Skeletal muscle tissue (tissue), 4 donors: ENCODE results near the gene TRPM3. TPM values are rescaled to one million over a fixed set of nuclear protein-coding genes. Genes with fewer than 3 reads are reported as not detected.

Experiments used
- H3K27ac ChIP-seq: one replicate; pipeline ENCODE4 v1.7.0; 2013; ENCODE audit warnings: mild to moderate bottlenecking, low read depth, low read length, inconsistent platforms
- H3K27me3 ChIP-seq, 3 donors: one replicate each; pipeline ENCODE4 v1.7.0; 2013; ENCODE audit warnings: low read length in 3 of 3; ENCODE audit not compliant: control insufficient read depth in 3 of 3, insufficient read depth in 3 of 3
- H3K36me3 ChIP-seq, 3 donors: one replicate each; pipeline ENCODE4 v1.7.0; 2013; ENCODE audit warnings: low read length in 3 of 3; ENCODE audit not compliant: control insufficient read depth in 3 of 3, insufficient read depth in 3 of 3
- H3K4me1 ChIP-seq, 3 donors: one replicate each; pipeline ENCODE4 v1.7.0; 2013; ENCODE audit warnings: low read length in 3 of 3, mild to moderate bottlenecking in 3 of 3; ENCODE audit not compliant: control insufficient read depth in 3 of 3, insufficient read depth in 3 of 3
- H3K4me3 ChIP-seq, 3 donors: one replicate each; pipeline ENCODE4 v1.7.0; 2013; ENCODE audit warnings: low read length in 3 of 3
- H3K9ac ChIP-seq, 3 donors: one replicate each; pipeline ENCODE4 v1.7.0; 2013; ENCODE audit warnings: low read length in 3 of 3, mild to moderate bottlenecking in 3 of 3, moderate library complexity in 2 of 3, low read depth in 1 of 3
- H3K9me3 ChIP-seq, 3 donors: one replicate each; pipeline ENCODE4 v1.7.0; 2013; ENCODE audit warnings: low read length in 3 of 3; ENCODE audit not compliant: control insufficient read depth in 3 of 3
- total RNA-seq: library from RNA; depleted of rRNA; stranded (reverse); fragments of >200 nt; gene quantifications from one replicate; pipeline ENCODE4 v1.2.3, GENCODE V29; 2014
- donor health status: Osteomylitis.

TRPM3 gene
- total RNA-seq, 1 donor from 2014 or later: 1.6 TPM

DNA sequence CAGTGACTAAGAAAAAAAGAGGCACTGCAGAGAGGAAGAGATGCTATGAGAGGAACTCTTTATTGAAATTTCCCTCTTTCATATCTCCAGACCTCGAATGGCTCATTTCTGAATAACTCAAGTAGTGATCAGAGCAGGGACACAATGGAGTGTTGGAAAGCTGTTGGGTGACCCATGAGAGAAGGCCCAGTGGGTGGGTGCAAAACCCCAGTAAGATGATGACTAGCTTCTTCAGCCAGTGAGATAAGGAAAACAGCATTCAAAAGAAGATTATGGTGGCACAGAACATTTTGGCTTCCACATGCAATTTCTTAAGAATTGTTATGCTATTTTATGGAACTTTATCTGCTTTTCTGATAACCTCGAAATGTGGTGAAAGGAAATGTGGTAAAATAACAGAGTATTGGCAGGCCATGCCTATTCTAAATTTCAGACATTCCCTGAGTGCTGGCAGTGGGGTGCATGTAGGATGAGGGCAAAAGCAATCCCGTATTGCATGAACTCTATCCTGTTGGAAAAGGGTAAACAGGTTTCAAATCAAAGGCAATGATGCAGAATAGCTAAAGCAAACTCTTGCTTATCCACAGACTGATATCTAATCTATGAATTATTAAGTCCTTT is 579.0 kb downstream of the TRPM3 start:
- Histone ChIP-seq H3K27ac (no peak overlapping the region), H3K9me3 (no peaks in the 10 kb centered on the region), H3K4me3 (no peak overlapping the region), H3K36me3 (no peaks in the 10 kb centered on the region), H3K27me3 (no peaks in the 10 kb centered on the region), H3K4me1 (peaks cover 0 to 3% (median 0%) of the 10 kb centered on the region in 3 donors), H3K9ac (no peak overlapping the region)

DNA sequence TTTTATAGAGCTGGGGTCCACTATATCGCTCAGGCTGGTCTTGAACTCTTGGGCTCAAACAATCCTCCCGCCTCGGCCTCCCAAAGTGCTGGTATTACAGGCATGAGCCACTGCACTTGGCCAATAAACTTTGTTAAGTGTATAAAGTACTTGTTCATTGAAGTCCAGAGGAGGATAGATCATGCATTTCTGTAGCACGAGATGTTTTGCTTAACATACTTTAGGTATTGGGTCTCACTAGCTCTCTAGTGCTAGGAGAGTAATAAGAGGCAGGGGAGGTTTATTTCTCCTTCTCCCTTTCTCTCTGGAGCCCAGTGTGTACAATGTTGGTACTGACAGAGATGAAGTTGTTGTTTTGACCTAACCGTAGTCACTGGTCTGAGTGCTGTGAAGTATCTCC is 581.4 kb downstream of the TRPM3 start:
- peaks cover 0 to 3% (median 0%) of the 10 kb centered on the region in 3 donors for H3K4me1 ChIP-seq
- H3K4me3 ChIP-seq: no peak overlapping the region
- no peak overlapping the region for H3K27ac ChIP-seq
- H3K27me3 ChIP-seq: no peaks in the 10 kb centered on the region
- no peaks in the 10 kb centered on the region for H3K36me3 ChIP-seq
- no peak overlapping the region for H3K9ac ChIP-seq
- no peaks in the 10 kb centered on the region for H3K9me3 ChIP-seq

DNA sequence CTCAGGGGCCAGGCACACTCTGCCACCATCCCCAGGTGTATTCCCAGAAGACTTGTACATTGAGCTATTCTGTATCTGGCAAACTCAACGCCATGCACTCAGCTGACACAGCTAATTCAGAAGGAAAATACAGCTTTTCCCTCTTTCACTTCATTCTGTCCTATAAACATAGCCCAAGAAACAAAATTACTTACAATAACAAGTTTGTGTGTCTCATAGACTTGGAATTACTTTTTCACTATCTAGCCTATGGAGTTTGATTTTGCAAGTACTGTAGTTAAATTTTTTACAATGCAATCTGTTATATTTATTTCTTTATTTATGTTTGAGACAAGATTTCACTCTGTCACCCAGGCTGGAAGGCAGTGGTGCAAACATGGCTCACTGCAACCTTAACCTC is 581.9 kb downstream of the TRPM3 start:
- no peak overlapping the region for H3K9ac ChIP-seq
- H3K4me1 ChIP-seq: peaks cover 0 to 3% (median 0%) of the 10 kb centered on the region in 3 donors
- no peak overlapping the region for H3K4me3 ChIP-seq
- no peak overlapping the region for H3K27ac ChIP-seq
- H3K9me3 ChIP-seq: no peaks in the 10 kb centered on the region
- H3K27me3 ChIP-seq: no peaks in the 10 kb centered on the region
- no peaks in the 10 kb centered on the region for H3K36me3 ChIP-seq

DNA sequence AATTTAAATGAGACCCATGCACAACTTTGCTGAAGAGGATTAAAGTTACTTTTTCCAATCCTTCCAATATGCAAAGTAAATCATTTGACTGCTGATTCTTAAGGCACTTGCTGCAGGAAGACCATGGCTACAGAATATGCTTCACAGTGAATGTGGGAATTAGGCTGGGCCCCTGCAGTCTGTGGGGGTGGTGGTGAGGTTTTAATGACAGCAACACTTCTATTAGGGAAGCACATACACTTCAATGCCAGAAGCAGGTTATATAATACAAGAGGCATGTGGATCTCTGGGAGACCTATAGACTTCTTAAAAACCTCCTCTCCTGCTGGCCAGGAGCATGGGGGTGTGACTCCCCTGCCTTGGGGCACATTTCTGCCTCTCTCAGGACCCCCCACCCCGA is 582.4 kb downstream of the TRPM3 start:
- no peak overlapping the region for H3K9ac ChIP-seq
- H3K27me3 ChIP-seq: no peaks in the 10 kb centered on the region
- peaks cover 0 to 3% (median 0%) of the 10 kb centered on the region in 3 donors for H3K4me1 ChIP-seq
- no peak overlapping the region for H3K27ac ChIP-seq
- H3K9me3 ChIP-seq: no peaks in the 10 kb centered on the region
- H3K4me3 ChIP-seq: no peak overlapping the region
- no peaks in the 10 kb centered on the region for H3K36me3 ChIP-seq

DNA sequence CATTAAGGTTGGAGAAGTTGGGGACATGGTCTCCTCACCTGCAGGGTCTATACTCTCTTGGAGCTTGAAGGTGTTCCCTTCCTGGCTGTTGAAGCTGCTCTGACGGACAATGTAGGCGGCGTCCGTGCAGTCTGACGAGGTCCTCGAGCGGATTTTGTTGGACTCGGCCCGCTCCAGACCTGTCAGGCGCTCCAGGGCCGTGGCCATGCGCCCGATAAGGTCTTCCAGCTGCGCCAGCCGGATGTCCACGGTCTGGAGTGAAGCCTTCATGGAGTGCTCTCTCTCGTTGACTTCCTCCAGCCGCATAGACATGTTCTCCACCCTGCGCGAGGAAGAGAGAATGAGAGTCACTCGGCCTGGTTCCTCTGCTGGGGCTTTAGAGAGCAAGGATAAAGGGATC is 584.3 kb downstream of the TRPM3 start:
- no peaks in the 10 kb centered on the region for H3K9me3 ChIP-seq
- H3K36me3 ChIP-seq: no peaks in the 10 kb centered on the region
- H3K4me3 ChIP-seq: no peak overlapping the region
- H3K4me1 ChIP-seq: peaks cover 0 to 3% (median 0%) of the 10 kb centered on the region in 3 donors
- no peaks in the 10 kb centered on the region for H3K27me3 ChIP-seq
- H3K9ac ChIP-seq: no peak overlapping the region
- no peak overlapping the region for H3K27ac ChIP-seq

DNA sequence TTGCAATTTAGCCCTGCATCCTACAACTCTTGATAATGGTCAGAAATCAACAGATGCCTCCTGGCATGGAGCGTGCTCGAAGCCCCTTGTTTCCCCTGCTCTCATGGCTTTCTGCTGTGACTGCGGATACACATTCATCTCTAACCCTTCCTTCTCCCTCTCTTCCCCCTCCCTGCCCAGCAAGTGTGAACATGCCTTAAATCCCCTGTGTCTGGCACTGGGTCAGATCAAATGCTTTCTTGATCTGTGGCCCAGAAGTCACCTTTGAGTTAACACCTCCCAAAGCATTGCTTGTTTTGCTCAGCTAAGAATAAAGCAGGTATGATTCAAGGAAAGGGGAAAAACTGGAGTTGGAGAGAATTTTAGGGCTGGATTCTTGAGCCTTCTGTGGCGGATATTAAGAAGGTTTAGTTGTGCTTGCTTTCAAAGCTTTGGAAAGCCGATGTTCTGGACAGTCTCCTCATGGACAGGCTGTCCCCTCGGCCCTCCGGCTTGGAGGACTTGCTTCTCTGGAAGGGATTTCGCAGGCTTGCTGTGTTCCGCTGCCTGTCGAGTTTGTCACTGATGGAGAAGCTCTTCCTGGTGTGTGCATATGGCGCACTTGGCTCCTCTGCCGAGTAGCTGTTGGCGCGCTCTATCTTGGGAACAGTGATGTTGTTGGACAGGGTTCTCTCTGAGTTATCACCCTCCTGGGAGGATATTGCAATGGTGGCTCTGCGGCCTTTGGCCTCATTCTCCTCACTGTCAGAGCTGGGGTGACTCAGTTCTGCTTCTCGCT is 585.7 kb downstream of the TRPM3 start:
- no peak overlapping the region for H3K9ac ChIP-seq
- peaks cover 0 to 3% (median 0%) of the 10 kb centered on the region in 3 donors for H3K4me1 ChIP-seq
- H3K9me3 ChIP-seq: no peaks in the 10 kb centered on the region
- no peak overlapping the region for H3K27ac ChIP-seq
- no peaks in the 10 kb centered on the region for H3K36me3 ChIP-seq
- no peaks in the 10 kb centered on the region for H3K27me3 ChIP-seq
- no peak overlapping the region for H3K4me3 ChIP-seq

DNA sequence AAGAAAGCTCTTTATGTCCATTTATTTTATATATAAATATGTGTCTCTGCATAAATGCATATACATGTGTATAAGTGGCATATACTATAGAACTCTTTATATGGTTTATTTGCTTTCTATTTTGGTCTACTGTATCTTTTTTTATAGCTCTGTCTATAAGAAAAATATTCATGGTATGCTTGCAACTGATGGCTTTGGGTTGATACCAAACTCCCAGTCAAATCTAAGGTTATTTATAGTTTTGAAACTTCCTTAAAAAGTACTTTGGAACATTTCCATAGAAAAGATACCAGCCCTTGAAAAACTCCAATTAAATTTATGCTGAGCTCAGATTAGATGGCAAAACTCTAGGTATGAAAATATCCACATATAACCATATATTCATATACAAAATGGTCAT is 587.0 kb downstream of the TRPM3 start:
- no peak overlapping the region for H3K9ac ChIP-seq
- H3K4me1 ChIP-seq: peaks cover 0 to 3% (median 0%) of the 10 kb centered on the region in 3 donors
- H3K9me3 ChIP-seq: no peaks in the 10 kb centered on the region
- H3K27me3 ChIP-seq: no peaks in the 10 kb centered on the region
- H3K4me3 ChIP-seq: no peak overlapping the region
- no peaks in the 10 kb centered on the region for H3K36me3 ChIP-seq
- no peak overlapping the region for H3K27ac ChIP-seq

DNA sequence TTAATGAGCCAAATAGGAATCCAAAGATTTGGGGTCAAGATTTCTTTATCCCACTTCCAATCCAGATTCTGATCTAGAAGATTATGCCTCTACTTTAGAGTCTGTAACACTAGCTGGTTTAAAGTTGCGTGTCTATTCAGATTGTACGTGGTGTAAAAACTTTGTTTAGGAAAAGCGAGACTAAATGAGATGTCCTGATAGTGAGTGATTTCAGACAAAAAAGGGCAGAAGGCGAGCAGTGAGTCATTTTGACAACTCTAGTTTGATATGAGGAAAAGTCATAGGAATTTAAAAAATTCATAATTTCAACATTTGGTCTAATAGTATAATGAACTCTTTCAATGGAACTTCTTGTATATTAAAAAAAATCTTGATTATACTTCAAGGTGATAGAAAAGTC is 587.4 kb downstream of the TRPM3 start:
- no peak overlapping the region for H3K9ac ChIP-seq
- H3K27me3 ChIP-seq: no peaks in the 10 kb centered on the region
- H3K4me3 ChIP-seq: no peak overlapping the region
- no peaks in the 10 kb centered on the region for H3K36me3 ChIP-seq
- no peaks in the 10 kb centered on the region for H3K9me3 ChIP-seq
- H3K4me1 ChIP-seq: peaks cover 0 to 3% (median 0%) of the 10 kb centered on the region in 3 donors
- no peak overlapping the region for H3K27ac ChIP-seq

DNA sequence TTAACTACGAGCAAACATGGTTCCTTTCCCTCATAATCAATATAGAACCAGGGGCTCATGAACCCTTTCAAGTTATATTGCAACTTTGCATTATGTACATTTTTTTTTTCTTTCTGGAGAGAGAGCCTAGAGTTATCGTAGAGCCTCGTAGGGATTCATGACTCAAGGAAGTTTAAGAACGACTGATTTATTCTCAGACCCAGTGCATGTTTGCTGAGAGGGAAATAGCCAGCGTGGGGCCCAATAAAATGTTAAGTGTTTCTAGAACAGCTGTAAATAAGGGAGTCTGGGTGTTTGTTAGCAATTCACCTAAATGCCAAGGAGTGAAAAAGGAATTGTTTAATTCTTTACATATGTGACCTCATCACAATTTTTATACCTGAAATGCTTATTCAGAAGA is 587.9 kb downstream of the TRPM3 start:
- H3K4me3 ChIP-seq: no peak overlapping the region
- H3K9ac ChIP-seq: no peak overlapping the region

DNA sequence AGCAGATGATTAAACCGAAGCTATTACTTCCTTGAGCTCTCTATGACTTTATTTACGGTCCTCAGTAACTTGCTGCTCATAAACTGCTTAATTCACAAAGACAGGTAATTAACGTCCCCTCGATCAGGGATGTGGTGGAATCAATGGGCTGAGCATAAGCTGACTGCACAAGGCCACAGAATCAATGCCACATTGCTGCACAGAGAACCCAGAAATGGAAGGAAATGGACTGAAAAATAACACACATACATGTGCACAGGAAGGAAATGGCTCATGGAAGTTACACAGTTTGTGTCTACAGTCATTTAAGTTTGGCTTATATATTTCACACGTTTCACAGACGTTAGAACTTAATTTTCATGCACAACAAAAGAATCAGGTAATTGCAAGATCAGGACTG is 588.7 kb downstream of the TRPM3 start:
- H3K27ac ChIP-seq: no peak overlapping the region
- H3K27me3 ChIP-seq: no peaks in the 10 kb centered on the region
- no peak overlapping the region for H3K4me3 ChIP-seq
- H3K4me1 ChIP-seq: no peaks in the 10 kb centered on the region
- H3K36me3 ChIP-seq: no peaks in the 10 kb centered on the region
- H3K9me3 ChIP-seq: no peaks in the 10 kb centered on the region
- no peak overlapping the region for H3K9ac ChIP-seq

More for the DNA sequence above, 587.9 kb downstream of the TRPM3 start:
- Histone ChIP-seq H3K36me3 (no peaks in the 10 kb centered on the region), H3K4me1 (no peaks in the 10 kb centered on the region), H3K27me3 (no peaks in the 10 kb centered on the region), H3K27ac (no peak overlapping the region), H3K9me3 (no peaks in the 10 kb centered on the region)
